ENCODE data around the gene KIF16B.
"Not testable (repeated sequence)": the region's sequence is repeated elsewhere in the genome, so short reads cannot be mapped to it uniquely, and the experiment has no call there.

The KIF16B gene, protein sequence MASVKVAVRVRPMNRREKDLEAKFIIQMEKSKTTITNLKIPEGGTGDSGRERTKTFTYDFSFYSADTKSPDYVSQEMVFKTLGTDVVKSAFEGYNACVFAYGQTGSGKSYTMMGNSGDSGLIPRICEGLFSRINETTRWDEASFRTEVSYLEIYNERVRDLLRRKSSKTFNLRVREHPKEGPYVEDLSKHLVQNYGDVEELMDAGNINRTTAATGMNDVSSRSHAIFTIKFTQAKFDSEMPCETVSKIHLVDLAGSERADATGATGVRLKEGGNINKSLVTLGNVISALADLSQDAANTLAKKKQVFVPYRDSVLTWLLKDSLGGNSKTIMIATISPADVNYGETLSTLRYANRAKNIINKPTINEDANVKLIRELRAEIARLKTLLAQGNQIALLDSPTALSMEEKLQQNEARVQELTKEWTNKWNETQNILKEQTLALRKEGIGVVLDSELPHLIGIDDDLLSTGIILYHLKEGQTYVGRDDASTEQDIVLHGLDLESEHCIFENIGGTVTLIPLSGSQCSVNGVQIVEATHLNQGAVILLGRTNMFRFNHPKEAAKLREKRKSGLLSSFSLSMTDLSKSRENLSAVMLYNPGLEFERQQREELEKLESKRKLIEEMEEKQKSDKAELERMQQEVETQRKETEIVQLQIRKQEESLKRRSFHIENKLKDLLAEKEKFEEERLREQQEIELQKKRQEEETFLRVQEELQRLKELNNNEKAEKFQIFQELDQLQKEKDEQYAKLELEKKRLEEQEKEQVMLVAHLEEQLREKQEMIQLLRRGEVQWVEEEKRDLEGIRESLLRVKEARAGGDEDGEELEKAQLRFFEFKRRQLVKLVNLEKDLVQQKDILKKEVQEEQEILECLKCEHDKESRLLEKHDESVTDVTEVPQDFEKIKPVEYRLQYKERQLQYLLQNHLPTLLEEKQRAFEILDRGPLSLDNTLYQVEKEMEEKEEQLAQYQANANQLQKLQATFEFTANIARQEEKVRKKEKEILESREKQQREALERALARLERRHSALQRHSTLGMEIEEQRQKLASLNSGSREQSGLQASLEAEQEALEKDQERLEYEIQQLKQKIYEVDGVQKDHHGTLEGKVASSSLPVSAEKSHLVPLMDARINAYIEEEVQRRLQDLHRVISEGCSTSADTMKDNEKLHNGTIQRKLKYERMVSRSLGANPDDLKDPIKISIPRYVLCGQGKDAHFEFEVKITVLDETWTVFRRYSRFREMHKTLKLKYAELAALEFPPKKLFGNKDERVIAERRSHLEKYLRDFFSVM (N-terminal part only)

DNA sequence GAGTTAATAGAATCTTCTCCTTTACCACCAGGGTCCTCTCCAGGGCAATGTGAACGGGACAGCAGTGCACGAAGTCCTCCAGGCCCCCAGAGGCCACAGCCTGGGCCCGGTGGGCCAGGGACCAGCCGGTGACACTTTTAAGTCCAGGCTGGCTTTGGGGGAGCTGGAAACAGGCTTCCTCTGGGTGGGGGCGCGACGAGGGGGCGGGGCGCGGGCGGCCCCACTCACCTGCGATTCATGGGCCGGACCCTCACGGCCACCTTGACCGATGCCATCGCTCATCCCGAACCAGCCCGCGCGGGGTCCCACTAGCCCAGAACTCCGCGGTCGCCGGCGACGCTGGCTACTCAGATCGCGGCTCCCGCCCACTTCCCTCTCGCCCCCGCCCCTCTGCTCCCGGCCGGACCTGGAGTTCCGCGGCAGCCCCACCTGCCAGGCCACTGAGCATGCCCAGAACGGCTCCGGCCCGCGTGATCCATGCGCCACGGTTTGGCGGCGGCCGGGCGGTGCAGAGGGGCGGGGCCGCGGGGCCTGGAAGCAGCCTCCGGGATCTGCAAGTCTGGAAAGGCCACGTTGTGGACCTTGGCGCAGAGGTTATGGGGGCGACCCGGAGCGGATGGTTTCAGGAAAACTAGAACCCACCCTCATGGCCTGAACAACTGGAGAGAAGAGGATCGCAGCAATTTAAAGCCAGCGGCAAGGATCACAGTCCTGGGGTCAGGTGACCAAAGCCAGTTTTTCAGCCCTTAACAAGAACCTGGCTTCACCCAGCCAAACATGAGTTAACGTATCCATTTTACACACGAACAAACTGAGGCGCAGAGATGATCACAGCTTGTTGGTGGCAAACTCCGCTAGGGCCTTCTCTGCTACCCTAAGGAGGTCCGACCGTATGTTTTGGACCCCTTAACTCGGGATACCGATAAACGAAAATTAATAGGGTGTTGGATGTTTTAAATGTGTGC, at the start of gene KIF16B:
Gene KIF16B, minus strand, starts transcription at position 448 of the 965 bp plus-strand sequence. Its CDS starts 173 bp downstream, at position 275.
- no peak for DNase-seq

DNA sequence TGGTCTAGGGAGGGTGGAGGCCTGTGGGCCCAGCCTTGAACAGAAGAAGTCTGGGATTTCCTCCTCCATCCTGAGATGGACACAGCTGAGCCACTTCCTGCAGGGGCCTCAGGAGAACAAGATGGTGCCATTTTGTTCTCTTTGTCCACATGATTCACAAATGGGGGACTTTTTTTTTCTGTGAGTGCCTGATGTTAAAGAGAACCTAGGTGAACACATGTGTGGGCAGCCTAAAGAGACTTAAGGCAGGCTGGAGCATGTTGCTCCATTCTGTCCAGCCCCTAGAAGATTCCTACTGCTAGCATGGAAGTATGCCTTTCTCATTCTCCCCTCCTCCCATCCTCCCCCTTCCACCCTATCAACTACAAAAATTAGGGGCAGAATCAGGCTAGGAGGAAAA, 49.3 kb upstream of the KIF16B start:
- DNase-seq = no peak

DNA sequence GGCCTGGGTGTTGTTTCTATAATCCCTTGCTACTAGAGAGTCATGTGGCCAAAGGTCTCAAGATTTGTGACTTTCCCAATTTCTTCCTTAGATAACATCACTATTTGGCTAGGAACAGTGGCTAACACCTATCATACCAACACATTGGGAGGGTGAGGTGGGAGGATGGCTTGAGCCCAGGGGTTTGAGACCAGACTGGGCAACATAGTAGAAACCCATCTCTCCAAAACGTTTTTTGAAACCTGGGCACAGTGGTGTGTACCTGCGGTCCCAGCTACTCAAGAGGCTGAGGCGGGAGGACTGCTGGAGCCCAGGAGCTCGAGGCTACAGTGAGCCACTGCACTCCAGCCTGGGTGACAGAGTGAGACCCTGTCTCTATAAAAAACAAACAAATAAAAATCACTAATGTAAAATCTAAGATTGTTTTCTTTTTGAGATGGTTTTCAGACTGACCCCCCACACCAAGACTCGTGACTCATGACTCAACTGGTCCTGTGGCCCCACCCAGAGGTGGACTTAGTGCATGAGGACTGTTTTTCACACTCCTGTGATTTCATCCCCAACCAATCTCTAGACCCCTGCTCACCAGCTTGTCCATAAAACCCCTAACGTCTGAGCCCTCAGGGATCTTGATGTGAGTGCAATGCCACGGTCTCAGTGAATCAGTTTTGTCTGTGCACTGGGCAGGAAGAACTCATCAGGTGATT, 48.3 kb upstream of the KIF16B start:
- DNase-seq = no peak

DNA sequence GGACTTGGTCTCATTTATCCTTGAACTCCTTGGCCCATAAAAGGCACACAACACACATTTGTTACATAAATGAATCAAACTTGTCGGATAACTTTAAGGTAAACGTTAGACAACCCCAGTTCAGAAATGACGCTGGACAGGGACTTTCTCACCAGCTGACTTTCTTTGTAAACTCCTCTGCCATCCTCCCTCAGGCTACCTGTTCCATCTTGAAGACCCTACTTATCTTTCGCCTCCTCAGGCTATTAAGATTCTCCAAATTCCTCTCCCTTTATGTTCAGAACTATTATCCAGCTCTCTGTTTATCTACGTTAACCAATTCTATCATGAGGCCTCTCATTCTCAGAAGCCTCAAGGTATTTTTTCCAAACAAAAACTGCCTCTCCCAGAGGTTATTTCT, 47.7 kb upstream of the KIF16B start:
- DNase-seq = no peak

DNA sequence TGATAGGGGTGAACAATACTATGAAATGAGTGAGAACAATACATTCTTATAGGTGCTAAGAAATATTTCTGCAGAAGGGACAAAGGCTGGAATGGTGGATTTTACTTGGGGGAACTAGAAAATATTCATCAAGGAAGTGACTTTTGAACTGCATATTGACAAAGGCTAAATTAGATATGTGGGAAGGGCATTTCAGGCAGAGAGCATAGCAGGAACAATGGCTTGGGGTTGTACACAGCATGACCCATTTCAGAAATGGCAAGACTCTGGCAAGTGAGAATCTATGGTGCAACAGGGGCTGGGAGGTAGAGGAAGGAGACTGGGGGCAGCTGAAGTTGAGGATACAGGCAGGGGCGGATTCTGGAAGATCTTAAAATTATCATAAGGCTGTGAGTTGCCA, 46.7 kb upstream of the KIF16B start:
- no peak for DNase-seq

DNA sequence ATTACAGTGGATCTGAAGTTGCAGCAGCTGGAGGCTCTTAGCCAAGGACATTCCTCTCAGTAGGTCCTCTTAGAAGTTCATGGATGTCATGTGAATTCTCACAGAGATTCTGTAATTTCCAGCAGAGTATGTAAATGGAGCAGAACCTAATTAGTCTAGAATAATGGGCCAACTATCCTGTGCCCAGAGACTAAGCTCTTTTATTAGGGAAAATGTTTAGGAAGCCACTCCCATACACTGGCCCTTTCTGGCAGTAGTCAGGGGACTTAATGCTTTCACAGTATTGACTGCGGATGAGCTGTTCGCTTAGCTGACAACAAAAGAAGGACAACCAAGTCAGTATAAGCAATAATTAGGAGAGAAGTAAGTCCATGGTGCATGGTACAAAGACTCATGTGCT, 43.8 kb upstream of the KIF16B start:
- DNase-seq = no peak

DNA sequence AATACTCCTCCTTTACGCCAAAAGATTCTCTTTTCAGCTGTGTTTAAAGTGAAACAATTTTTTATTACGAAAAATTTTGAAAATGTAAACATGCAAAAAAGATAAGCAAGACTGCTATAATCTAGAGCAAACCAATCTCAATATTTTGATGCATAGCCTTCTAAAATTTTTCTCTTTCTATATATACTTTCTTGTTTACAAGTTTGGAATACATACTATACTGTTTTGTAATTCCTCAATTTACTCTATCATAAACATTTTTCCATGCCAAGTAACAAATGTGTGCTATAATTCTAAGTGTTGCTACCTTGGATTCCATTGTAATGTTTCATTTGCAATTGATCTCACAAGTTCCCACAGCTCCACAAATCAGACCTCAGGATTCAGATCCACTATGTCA, 43.1 kb upstream of the KIF16B start:
- DNase-seq = no peak

DNA sequence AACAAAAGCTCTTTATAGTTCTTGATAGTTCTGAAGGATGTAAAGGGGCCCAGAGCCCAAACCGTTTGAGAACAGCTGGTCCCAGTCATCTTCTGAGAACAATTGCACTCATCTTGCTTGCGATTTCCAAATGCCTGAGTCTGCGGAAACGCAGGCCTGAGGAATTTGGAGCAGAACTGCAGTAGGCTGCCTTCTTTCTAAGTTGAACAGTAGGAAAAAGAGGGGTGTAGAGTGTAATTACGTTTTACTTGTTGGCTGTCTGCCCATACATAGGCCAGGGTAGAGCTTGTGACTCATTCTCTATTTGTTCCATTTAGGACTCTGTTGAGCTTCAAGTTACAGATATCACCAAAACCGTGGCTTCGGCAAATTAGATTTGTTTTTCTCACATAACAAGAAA, 42.0 kb upstream of the KIF16B start:
- DNase-seq = no peak

DNA sequence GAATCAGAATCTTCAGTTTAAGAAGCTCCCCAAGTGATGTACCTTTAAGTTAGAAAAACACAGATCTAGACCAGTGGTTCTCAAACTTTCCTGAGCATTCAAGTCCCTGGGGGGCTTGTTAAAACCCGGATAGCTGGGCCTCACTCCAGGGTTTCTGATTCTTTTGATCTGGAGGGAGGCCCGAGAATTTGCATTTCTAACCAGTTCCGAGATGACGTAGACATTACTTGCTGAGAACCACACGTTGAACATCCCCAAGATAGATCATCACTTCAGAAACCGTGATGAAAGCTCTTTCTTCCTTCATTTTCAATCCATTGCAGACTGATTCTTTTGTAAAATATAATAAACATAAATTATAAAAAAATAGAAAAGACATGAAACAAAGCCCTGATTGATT, 40.7 kb upstream of the KIF16B start:
- DNase-seq = no peak

DNA sequence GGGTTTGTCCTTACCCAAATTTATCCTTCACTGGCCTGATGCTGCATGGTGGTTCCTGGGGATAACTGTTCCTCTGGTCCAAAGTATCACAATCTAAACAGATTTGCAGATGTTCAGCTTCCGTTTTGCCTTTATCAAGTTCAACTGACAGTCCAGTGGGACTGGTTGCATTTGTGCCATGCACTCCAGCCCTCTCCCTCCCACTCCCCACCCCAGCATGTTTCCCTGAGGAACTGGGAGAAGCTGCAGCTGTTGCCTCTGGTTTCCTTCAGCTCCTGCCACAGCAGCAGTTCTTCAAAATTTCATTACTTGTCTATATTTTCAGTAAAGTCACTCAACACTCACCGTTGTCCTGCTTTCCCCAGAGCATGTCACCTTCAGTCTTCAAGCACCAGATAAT, 39.5 kb upstream of the KIF16B start:
- no peak for DNase-seq

DNA sequence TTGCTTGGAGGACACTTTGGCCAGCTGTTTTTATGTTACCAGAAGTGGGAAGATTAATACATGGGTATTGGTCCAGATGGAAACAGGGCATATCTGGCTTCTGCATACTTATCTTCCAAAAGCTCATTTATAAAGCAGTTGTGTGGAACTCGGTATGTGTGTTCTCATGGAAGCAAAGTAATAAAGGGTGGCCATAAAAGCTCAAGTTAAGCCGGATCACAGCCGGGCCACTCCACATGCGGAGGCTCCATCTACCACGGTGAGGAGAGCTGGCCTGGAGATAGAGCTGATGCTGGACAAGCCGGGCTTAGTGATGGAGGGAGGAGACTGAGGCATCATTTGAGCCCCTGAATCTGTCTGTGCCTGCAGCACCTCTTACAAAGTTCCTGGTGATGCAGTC, 38.6 kb upstream of the KIF16B start:
- no peak for DNase-seq

DNA sequence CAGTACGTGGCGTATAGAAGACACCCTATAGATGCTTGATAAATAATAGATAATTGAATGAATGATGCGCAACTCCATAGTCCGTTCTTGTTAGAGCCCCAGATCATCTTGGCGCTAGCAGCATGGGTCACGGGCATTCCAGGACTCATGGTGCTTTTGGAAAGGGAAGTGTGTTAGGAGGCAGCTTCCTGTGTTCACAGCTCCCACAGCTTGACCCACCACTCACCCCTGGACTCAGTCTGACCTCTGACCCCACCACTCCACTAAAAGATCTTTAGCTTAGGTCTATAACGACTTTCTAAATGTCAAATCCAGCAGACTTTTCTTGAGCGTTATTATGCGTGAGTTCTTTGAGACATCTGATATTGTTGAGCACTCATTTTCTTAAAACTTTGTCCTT, 35.8 kb upstream of the KIF16B start:
- no peak for DNase-seq

DNA sequence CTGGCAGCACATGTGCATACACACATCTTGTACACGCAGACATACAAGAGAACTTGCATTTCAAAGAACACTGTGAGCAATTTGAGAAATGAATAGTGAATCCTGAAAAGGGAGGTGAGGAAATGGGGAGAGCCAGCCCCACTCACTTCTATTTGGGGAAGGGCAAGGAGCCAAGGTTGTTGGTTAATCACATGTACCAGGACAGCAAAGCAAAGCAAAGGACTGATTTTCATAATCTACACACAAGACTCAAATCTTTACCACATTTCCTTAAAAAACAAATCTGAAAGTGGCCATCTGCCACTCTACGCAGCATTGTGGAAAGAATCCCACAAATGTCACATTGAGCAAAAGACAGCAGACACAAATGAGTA, 35.0 kb upstream of the KIF16B start:
- DNase-seq = no peak

DNA sequence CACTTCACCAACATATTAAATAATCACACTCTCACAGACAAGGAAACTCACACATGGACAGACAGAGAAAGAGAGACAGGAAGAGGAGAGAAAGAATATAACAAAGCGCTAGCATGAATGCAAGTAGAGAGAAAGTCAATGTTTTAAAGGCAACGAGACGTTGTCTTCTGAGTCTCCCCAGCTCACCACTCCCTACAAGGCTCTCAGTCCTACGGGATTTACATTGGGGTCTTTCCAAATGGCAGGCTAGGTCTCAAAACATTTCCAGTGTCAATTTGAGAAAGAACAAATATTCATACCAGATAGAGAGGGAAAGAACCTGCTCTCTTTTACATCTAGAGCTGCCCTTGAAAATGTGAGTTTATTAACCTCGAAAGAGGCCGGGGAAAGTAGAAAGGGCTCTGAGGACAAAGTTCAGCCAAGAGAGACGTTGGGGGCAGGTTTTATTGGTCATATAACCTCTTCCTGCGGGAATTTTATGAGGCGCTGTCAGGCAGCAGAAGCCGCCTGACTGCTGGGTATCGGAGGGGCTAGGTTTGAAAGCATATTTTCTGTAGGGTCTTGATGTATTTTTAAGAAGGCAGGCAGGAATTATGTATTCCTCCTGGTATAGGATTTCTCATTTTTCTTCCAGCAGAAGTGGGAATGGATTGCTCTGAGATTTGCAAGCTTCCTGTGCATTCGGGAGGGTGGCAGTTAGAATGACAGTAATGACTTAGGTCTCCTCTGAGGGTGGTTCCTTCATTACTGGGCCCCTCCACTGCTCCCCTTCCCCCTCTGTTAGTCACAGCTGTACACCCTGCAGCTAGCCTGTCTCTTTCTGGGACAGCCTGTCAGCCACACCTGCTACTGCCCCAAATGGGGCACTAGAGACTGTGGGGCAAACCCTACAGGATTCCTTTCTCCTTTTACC, 34.4 kb upstream of the KIF16B start:
- DNase-seq = no peak

DNA sequence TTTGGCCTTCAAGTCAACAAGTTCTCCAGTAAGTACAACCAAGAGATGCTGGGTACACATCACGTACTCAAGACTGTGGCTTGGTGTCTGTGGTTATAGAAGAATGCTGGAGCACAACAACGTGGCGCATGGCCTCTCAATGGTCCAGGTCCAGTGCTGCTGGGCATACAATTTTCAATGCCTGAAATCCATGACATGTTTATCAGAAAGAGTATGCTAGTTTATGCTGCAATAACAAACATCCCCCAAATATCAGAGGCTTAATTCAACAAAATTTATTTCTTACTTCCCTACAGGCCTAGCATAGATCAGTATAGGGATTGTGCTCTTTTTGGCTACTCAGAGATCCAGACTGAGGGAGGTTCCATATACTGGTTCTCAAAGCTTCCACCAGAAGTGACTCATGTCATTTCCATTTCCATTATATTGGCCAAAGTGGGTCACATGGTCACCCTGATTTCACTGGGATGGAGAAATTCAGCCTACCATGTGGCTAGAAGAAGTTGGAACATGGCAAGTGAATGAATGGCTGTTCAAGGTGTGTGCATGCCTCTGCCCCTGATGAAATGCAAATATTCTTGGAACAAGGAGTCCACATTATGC, 33.3 kb upstream of the KIF16B start:
- DNase-seq = no peak

DNA sequence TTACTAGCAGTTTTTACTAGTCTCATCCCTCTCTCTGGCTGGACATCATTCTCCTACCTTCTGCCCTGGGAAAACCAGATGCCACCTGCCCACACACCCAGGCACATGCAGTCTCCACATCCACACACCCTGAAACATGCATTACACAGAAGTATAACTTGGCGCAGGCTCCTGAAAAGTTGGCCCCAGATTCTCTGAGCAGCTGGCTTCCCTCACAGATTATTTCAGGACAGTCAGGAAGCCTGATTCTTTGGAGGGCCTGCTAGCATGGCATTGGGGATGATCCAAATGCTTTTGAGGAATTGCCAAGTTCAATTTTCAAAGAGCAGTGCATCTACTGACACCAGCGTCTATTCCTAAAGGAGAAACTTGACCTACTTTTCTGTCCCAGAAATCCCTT, 27.8 kb upstream of the KIF16B start:
- DNase-seq = no peak

DNA sequence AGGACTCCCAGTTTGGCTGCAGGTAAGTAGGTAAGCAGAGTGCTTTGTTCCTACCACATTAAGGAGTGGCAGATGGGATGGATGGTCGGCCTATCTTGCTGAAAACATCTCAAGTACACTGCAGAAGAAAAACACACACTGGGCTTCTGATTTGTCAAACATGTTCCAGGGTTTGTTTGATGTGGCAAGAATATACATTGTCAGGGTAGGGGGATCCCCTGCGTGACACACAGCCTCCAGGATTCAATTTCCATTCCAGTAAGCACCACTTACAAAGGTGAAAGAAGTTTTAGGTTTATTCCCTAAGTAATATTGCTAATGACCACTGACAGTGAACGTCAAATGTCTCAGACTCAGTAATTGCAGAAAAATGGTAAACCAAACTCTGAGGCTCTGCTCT, 26.0 kb upstream of the KIF16B start:
- no peak for DNase-seq

DNA sequence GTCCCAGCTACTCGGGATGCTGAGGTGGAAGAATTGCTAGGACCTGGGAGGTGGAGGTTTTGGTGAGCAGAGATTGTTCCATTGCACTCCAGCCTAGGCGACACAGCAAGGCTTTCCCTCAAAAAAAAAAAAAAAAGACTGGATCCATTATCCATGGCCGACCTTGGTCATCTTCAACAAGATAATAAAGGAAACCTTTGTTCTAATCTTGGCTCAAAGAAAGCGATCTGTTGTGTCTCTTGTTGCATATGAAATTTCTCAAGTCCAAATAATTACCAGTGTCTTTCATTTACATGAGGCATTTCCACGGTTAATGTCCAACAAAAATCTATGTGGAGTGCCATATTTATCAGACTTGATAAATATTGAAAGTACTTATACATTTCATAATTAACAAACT, 23.7 kb upstream of the KIF16B start:
- no peak for DNase-seq

DNA sequence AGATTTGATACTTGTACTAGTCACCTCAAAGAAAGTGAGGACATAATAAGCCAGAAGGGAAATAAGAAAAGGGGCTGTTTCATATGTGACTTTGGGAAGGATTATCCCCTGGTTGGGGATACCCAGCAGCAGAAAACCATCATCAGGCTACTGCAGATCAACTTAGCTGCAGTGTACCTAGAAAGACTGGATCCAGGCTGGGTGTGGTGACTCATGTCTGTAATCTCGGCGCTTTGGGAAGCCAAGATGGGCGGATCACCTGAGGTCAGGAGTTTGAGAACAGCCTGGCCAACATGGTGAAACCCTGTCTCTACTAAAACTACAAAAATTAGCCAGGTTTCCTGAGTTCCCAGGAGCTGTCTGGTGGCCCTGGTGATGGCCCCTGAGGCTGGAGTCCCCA, 23.2 kb upstream of the KIF16B start:
- DNase-seq = not testable (repeated sequence)

DNA sequence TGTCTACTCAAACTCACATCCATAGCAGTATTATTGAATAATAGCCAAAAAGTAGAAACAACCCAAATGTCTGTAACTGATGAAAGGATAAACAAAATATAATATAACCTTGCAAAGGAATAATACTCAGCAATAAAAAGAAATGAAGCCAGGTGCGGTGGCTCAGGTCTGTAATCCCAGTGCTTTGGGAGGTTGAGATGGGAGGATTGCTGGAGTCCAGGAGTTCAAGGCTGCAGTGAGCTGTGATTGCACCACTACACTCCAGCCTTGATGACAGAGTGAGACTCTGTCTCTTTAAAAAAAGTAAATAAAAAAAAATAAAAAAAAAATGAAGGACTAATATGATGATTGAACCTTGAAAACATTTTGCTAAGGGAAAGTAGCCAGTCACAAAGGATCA, 22.1 kb upstream of the KIF16B start:
- no peak for DNase-seq

All from SIG-M5 (cell line).